Vagina (tissue), 2 donors: ENCODE measurements around the gene SNRNP25. TPM values are rescaled to one million over a fixed set of nuclear protein-coding genes. Genes with fewer than 3 reads are reported as not detected.
"Not testable (repeated sequence)": the region's sequence is repeated elsewhere in the genome, so short reads cannot be mapped to it uniquely, and the experiment has no call there.

Experiments
- DNase-seq, 2 donors: peaks; one replicate each; pipeline ENCODE4 v3.0.0-alpha.2; 2017; ENCODE audit errors: extremely low spot score in 2 of 2
- H3K27ac ChIP-seq: fragments of 200-600 bp; sonication (generic); one replicate; pipeline ENCODE4 v1.5.1; 2019
- H3K27me3 ChIP-seq: fragments of 200-600 bp; sonication (generic); one replicate; pipeline ENCODE4 v1.5.1; 2019
- H3K36me3 ChIP-seq, 2 donors: fragments of 200-600 bp; sonication (generic); one replicate each; pipeline ENCODE4 v1.5.1; 2017 to 2019
- H3K4me1 ChIP-seq: fragments of 200-600 bp; sonication (generic); one replicate; pipeline ENCODE4 v1.5.1; 2019
- H3K4me3 ChIP-seq, 2 donors: fragments of 200-600 bp; sonication (generic); 1 replicate in 1 of 2; 2 replicates in 1 of 2; pipeline ENCODE4 v1.5.1; 2016 to 2019
- H3K9me3 ChIP-seq: fragments of 200-600 bp; sonication (generic); one replicate; pipeline ENCODE4 v1.5.1; 2019
- POLR2A ChIP-seq, 2 donors: fragments of 450-650 bp; IDR thresholded peaks; one replicate each; pipeline ENCODE4 v1.6.1; 2017; ENCODE audit warnings: antibody characterized with exemption in 2 of 2, mild to moderate bottlenecking in 2 of 2, moderate library complexity in 2 of 2
- POLR2AphosphoS5 ChIP-seq, 2 donors: sonication (generic); formaldehyde crosslinking; IDR thresholded peaks; one replicate each; pipeline ENCODE4 v1.9.0; 2017; ENCODE audit warnings: antibody characterized with exemption in 2 of 2, mild to moderate bottlenecking in 2 of 2, low read depth in 1 of 2; ENCODE audit not compliant: insufficient read depth in 1 of 2
- intact Hi-C: fragments of 100-400 bp; cut with DNase I; formaldehyde crosslinking; loops from one replicate; pipeline ENCODE4 v1.15.1; 2023
- total RNA-seq: library from RNA; depleted of rRNA; stranded (reverse); fragments of >200 nt; gene quantifications from one replicate; pipeline ENCODE4 v1.2.3, GENCODE V29; 2016
- TF ChIP-seq, protein P1 (sequence below), 3 experiments: fragments of 450-650 bp in 2 of 3; fragments of 200-600 bp in 1 of 3; sonication (generic) in 1 of 3; IDR thresholded peaks; one replicate each; pipeline ENCODE4 v1.5.1; 2017 to 2019; ENCODE audit warnings: antibody characterized with exemption in 3 of 3, mild to moderate bottlenecking in 2 of 3, moderate library complexity in 2 of 3

Gene SNRNP25
- total RNA-seq, 1 donor from 2014 or later = 15.0 TPM

- Histone ChIP-seq H3K9me3 (no peaks in the 10 kb centered on the region), H3K4me1 (no peaks in the 10 kb centered on the region), H3K36me3 (no peaks in the 10 kb centered on the region), H3K27me3 (no peaks in the 10 kb centered on the region), H3K27ac (no peak overlapping the region), H3K4me3 (no peak overlapping the region)
- TF ChIP-seq, protein P1, sequence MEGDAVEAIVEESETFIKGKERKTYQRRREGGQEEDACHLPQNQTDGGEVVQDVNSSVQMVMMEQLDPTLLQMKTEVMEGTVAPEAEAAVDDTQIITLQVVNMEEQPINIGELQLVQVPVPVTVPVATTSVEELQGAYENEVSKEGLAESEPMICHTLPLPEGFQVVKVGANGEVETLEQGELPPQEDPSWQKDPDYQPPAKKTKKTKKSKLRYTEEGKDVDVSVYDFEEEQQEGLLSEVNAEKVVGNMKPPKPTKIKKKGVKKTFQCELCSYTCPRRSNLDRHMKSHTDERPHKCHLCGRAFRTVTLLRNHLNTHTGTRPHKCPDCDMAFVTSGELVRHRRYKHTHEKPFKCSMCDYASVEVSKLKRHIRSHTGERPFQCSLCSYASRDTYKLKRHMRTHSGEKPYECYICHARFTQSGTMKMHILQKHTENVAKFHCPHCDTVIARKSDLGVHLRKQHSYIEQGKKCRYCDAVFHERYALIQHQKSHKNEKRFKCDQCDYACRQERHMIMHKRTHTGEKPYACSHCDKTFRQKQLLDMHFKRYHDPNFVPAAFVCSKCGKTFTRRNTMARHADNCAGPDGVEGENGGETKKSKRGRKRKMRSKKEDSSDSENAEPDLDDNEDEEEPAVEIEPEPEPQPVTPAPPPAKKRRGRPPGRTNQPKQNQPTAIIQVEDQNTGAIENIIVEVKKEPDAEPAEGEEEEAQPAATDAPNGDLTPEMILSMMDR (IDR thresholded peaks at IDR 0.05) = no peak
- no peak for TF ChIP-seq POLR2A (IDR thresholded peaks at IDR 0.05)
- no peak for TF ChIP-seq POLR2AphosphoS5 (IDR thresholded peaks at IDR 0.05; ENCODE audit: insufficient read depth in 1 of 2, low read depth in 1 of 2)
- intact Hi-C loops = no loop called here
- no peak for DNase-seq
Measured at GRCh38 chr16:36336-36984, 17.2 kb upstream of the SNRNP25 start.

DNA sequence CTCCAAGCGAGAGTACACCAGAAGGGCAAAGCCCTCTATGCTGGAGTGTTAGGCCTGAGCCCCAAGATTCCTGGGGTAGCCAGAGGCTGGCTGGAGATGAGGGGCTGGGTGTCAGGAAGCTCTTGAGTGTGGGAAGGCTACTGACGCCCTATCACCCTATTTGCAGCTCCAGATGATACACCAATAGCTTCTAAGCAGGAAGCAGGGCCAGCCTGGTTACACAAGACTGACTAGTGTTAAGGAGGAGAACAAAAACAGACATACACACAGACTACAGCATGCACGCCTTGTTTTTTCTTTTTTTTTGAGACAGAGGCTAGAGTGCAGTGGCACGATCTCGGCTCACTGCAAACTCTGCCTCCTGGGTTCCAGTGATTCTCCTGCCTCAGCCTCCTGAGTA lies 16.1 kb upstream of the SNRNP25 start:
- no peaks in the 10 kb centered on the region for H3K9me3 ChIP-seq
- no peaks in the 10 kb centered on the region for H3K4me1 ChIP-seq
- no peak for DNase-seq
- intact Hi-C loops = no loop called here
- H3K4me3 ChIP-seq = no peak overlapping the region
- no peaks in the 10 kb centered on the region for H3K36me3 ChIP-seq
- no peaks in the 10 kb centered on the region for H3K27me3 ChIP-seq
- TF ChIP-seq POLR2AphosphoS5 (IDR thresholded peaks at IDR 0.05; ENCODE audit: insufficient read depth in 1 of 2, low read depth in 1 of 2) = no peak
- TF ChIP-seq POLR2A (IDR thresholded peaks at IDR 0.05) = no peak
- TF ChIP-seq, protein P1 (IDR thresholded peaks at IDR 0.05) = no peak
- no peak overlapping the region for H3K27ac ChIP-seq

DNA sequence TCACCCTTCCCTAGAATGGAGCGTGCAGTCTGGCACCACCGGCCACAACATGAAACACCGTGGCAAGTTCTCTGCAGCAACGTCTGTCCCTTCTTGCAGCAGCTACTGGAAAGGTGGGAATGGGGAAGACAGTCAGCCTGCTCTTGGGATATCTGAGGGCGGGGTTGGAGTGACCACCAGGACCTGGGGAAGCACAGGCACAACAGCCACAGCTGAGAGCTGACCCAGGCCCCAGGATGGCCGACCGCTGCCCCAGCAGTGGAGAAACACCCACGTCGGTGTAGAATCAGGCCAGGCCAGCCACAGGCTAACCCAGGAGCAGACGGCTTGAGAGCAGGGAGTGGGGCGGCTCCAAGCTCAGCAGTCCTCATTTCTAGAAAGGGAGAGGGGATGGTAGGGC lies 15.4 kb upstream of the SNRNP25 start:
- H3K4me3 ChIP-seq, H3K9me3 ChIP-seq, H3K36me3 ChIP-seq, intact Hi-C loops, H3K27ac ChIP-seq, H3K4me1 ChIP-seq, H3K27me3 ChIP-seq, DNase-seq: not testable (repeated sequence)

GRCh38 chr16:38941-39892 lies 14.4 kb upstream of the SNRNP25 start:
- TF ChIP-seq POLR2A (IDR thresholded peaks at IDR 0.05) = no peak
- TF ChIP-seq, protein P1 (IDR thresholded peaks at IDR 0.05) = no peak
- no peak for TF ChIP-seq POLR2AphosphoS5 (IDR thresholded peaks at IDR 0.05; ENCODE audit: insufficient read depth in 1 of 2, low read depth in 1 of 2)
- no peak overlapping the region for H3K27ac ChIP-seq

DNA sequence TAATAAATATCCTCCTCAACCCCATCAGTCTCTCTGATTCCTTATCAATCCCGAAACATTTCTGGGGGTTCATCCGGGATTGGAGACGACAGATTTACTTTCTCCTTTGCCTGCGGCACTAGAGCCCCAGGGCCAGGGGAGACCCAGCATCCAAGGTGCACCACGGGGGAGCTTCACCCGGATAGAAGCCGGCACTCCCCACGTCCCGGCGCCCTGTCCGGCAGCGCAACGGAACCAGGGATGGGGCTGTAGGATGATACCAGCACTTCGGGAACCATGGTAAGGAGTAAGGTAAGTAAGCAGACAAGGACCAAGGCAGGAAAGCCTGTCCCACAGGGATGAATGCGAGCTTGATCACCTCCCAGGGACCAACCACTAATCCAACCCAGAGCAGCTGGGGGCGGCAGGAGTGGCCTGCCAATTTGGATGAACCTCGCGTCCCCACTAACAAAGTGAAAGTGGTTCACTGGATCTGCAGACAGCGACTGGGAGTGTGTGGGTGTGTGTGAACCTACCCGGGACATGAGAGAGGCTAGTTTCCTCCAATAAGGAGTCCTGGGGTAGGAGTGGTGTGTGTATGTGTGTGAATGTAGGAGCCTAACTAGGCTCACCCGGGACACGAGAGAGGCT lies 12.1 kb upstream of the SNRNP25 start:
- Histone ChIP-seq H3K4me3 (no peak overlapping the region), H3K27me3 (no peaks in the 10 kb centered on the region), H3K4me1 (no peaks in the 10 kb centered on the region), H3K27ac (no peak overlapping the region), H3K36me3 (peaks cover 0 to 12% of the 10 kb centered on the region in 2 donors), H3K9me3 (no peaks in the 10 kb centered on the region)
- intact Hi-C loops = no loop called here
- no peak for TF ChIP-seq POLR2A (IDR thresholded peaks at IDR 0.05)
- no peak for TF ChIP-seq POLR2AphosphoS5 (IDR thresholded peaks at IDR 0.05; ENCODE audit: insufficient read depth in 1 of 2, low read depth in 1 of 2)
- TF ChIP-seq, protein P1 (IDR thresholded peaks at IDR 0.05) = no peak
- no peak for DNase-seq

More at GRCh38 chr16:38941-39892, 14.4 kb upstream of the SNRNP25 start:
- no peak for DNase-seq
- Histone ChIP-seq H3K36me3 (no peaks in the 10 kb centered on the region), H3K4me1 (no peaks in the 10 kb centered on the region), H3K4me3 (no peak overlapping the region), H3K9me3 (no peaks in the 10 kb centered on the region), H3K27me3 (no peaks in the 10 kb centered on the region)
- intact Hi-C loops = no loop called here
